ENCODE measurements around the gene DLST. TPM values are rescaled to one million over a fixed set of nuclear protein-coding genes. Genes with fewer than 3 reads are reported as not detected.

Gene DLST
- total RNA-seq, 2 donors from 2014 or later, result 68.6 to 91.6 TPM

GRCh38 chr14:74836251-74836960 is 45.3 kb upstream of the DLST start:
- no peaks in the 10 kb centered on the region for H3K9me3 ChIP-seq
- no peak for DNase-seq (ENCODE audit: low spot score)
- no peak for TF ChIP-seq CTCF (IDR thresholded peaks at IDR 0.05)
- no peaks in the 10 kb centered on the region for H3K36me3 ChIP-seq
- ATAC-seq (ENCODE audit: insufficient number of reproducible peaks, low FRiP score, low read depth), result no peak
- no peaks in the 10 kb centered on the region for H3K27me3 ChIP-seq (replicated peaks; ENCODE audit: insufficient read depth)
- no peak overlapping the region for H3K4me3 ChIP-seq
- H3K4me1 ChIP-seq (ENCODE audit: control insufficient read depth in 1 of 2, low read depth in 2 of 2), result no peaks in the 10 kb centered on the region
- H3K27ac ChIP-seq, result no peak overlapping the region

- TF ChIP-seq CTCF (IDR thresholded peaks at IDR 0.05), result no peak
- H3K4me3 ChIP-seq, result no peak overlapping the region
- no peaks in the 10 kb centered on the region for H3K27me3 ChIP-seq (replicated peaks; ENCODE audit: insufficient read depth)
- DNase-seq (ENCODE audit: low spot score) (no peak), ATAC-seq (ENCODE audit: insufficient number of reproducible peaks, low FRiP score, low read depth) (no peak)
- H3K36me3 ChIP-seq, result no peaks in the 10 kb centered on the region
- no peak overlapping the region for H3K27ac ChIP-seq
- no peaks in the 10 kb centered on the region for H3K4me1 ChIP-seq (ENCODE audit: control insufficient read depth in 1 of 2, low read depth in 2 of 2)
- no peaks in the 10 kb centered on the region for H3K9me3 ChIP-seq
Measured at GRCh38 chr14:74838166-74838565, 43.5 kb upstream of the DLST start.

- H3K36me3 ChIP-seq, result no peaks in the 10 kb centered on the region
- H3K4me1 ChIP-seq (ENCODE audit: control insufficient read depth in 1 of 2, low read depth in 2 of 2), result no peaks in the 10 kb centered on the region
- no peaks in the 10 kb centered on the region for H3K27me3 ChIP-seq (replicated peaks; ENCODE audit: insufficient read depth)
- H3K27ac ChIP-seq, result no peak overlapping the region
- ATAC-seq (ENCODE audit: insufficient number of reproducible peaks, low FRiP score, low read depth) (no peak), DNase-seq (ENCODE audit: low spot score) (no peak)
- H3K4me3 ChIP-seq, result no peak overlapping the region
- H3K9me3 ChIP-seq, result no peaks in the 10 kb centered on the region
- TF ChIP-seq CTCF (IDR thresholded peaks at IDR 0.05), result no peak
Measured at GRCh38 chr14:74840603-74841030, 41.1 kb upstream of the DLST start.

GRCh38 chr14:74841230-74842207 is 40.2 kb upstream of the DLST start:
- no peaks in the 10 kb centered on the region for H3K36me3 ChIP-seq
- no peak for DNase-seq (ENCODE audit: low spot score)
- ATAC-seq (ENCODE audit: insufficient number of reproducible peaks, low FRiP score, low read depth), result no peak
- no peaks in the 10 kb centered on the region for H3K27me3 ChIP-seq (replicated peaks; ENCODE audit: insufficient read depth)
- no peaks in the 10 kb centered on the region for H3K4me1 ChIP-seq (ENCODE audit: control insufficient read depth in 1 of 2, low read depth in 2 of 2)
- no peak overlapping the region for H3K27ac ChIP-seq
- H3K9me3 ChIP-seq, result no peaks in the 10 kb centered on the region
- H3K4me3 ChIP-seq, result no peak overlapping the region
- TF ChIP-seq CTCF (IDR thresholded peaks at IDR 0.05), result no peak

- Histone ChIP-seq H3K9me3 (no peaks in the 10 kb centered on the region), H3K27me3 (replicated peaks; ENCODE audit: insufficient read depth) (no peaks in the 10 kb centered on the region), H3K27ac (no peak overlapping the region), H3K36me3 (no peaks in the 10 kb centered on the region), H3K4me3 (no peak overlapping the region), H3K4me1 (ENCODE audit: control insufficient read depth in 1 of 2, low read depth in 2 of 2) (no peaks in the 10 kb centered on the region)
- no peak for DNase-seq (ENCODE audit: low spot score)
- TF ChIP-seq CTCF (IDR thresholded peaks at IDR 0.05), result no peak
- ATAC-seq (ENCODE audit: insufficient number of reproducible peaks, low FRiP score, low read depth), result no peak
Measured at GRCh38 chr14:74843653-74844052, 38.1 kb upstream of the DLST start.
